Hypothalamus (tissue), 51 donors: ENCODE data around the gene KRTDAP.

Source experiments
- DNase-seq, 51 donors: peaks; one replicate each; lab custom pipeline; 2025; lab: John Stamatoyannopoulos, UW

The KRTDAP gene, protein sequence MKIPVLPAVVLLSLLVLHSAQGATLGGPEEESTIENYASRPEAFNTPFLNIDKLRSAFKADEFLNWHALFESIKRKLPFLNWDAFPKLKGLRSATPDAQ

DNA sequence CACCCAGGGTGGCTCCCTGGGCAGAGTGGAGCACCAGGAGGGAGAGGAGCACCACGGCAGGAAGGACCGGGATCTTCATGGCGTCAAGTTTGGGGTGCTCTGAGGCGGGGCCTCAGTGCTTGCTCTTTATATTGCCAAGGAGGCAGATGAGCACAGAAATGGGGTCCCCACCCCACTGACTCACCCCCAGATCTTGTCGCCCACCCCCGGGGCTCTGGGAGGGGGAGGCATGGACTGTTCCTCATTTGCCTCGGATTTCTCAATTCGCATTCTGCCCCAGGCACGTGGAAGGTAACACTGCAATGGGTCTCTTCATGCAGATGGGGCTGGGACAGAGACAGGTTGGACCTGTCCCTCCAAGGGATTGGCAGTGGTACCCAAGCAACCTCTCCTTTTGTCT is at the start of gene KRTDAP:
Gene KRTDAP (minus strand): TSS at position 101 of the 400 bp plus-strand sequence. CDS start 22 bp downstream, at position 79.
- no peak for DNase-seq

DNA sequence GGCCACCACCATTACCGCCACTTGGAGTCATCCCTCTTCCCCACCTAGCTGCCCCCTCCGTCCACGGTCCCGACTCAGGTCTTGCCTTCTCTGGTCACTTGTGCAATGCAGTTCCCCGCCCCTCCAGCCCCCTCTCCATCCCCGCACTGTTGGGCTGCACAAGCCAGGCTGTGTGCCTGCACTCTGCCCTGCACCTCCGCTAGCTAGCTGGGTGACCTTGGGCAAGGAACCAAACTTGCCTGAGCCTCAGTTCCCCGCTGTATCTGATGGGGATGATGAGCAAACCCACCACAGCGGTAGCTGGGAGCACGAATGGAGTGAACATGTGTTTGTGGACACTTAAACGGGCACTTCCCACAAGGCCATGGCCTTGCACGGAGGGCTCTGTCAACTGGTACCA is 49.6 kb upstream of the KRTDAP start:
- no peak for DNase-seq

DNA sequence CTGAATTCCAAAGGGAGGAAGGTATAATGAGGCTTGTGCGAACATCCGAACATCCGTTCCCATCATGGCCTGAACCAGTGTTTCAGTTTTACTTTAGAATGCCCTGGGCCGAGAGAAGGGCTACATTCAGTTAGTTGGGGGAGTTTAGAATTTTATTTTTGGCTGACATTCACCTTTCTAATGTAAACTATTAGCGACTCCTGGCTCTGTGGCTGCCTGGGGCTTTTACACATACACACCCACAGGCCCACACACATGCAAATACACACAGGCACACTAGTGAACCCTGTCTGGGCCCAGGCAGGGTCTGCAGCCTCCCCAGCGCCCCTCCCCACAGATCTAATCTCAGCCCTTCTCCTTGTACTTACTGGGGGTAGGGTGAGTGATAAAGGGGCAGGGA is 49.0 kb upstream of the KRTDAP start:
- no peak for DNase-seq

DNA sequence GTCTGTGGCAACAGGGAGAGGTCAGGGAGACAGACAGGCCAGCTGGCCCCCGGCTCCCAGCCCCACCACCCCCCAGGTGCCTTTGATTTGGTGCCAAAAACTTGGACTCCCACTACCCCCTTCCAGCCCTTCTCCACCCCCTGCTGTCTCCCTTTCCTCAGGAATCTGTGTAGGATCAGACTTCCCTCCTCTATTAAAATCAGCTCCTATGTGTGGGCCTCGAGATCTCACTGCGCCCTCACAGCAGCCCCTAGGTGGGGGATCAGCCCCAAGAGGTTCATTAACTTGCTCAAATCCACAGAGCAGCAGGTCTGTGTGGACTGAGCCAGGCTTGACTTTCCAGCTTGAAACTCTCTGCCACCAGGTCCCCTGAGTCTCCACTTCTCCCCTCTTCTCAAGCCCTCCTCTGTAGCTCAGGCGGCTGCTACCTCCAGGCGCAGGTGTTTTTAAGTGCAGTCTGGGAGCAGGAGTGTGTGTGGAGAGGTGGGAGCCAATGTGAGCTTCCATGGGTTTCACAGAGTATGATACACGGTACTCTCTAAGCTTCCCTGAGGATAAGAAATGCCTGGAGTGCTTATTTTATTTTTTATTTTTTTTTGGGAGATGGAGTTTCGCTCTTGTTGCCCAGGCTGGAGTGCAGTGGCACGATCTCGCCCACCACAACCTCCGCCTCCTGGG is 44.7 kb upstream of the KRTDAP start:
- DNase-seq = no peak

DNA sequence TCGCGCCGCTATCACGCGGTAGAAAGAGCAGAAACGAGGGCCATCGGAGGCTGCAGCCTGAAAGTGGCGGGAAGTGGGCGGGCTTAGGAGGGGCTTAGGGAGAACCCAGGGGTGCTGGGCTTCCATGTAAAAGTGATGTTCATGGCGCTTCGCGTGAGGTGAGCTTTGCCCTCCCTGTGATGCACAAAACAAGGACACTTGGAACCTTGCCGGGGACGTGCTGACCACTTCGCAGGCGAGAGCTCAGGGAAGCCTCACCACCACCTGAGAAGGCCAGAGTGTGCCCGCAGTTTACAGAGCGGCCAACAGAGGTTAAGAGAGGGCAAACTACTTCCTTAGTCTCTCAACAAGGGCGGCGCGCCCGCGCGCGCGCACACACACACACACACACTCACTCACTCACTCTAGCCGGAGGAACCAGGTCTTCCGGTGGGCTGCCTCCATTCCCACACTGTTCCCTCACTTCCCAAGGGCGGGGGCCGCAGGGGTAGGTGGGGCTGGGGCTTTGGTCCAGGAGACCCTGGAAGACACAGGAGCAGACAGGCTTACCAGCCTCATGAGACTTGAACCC is 43.6 kb upstream of the KRTDAP start:
- no peak for DNase-seq

DNA sequence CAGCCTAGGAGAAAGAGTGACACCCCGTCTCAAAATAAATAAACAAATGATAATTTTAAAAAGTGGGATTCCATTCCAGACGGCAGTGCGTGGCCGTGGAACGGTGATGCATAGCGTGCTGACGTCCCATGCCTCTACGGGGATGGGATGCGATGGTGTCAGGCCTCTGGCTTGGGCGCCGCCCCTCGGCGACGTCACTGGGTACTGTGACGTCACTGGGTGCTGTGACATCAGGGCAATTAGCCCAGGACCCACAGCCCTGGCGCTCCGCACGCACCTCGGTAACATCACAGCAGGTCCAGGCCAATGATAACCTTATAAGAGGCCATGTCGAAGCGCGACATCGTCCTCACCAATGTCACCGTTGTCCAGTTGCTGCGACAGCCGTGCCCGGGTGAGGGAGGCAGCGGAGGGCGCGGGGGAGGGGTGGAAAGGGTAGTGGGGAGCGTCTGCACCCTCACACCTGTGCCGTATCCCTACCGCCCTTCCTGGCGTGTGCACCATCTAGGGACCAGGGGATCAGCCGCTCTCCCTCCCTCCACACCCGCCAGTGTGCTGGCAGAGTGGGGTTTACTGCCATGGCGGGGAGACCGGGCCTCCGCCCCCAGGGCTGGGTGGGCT is 43.0 kb upstream of the KRTDAP start, which contains the start of gene GAPDHS:
Gene GAPDHS (plus strand): TSS at position 256 of the 621 bp plus-strand sequence. CDS start 72 bp downstream, at position 328.
- no peak for DNase-seq

DNA sequence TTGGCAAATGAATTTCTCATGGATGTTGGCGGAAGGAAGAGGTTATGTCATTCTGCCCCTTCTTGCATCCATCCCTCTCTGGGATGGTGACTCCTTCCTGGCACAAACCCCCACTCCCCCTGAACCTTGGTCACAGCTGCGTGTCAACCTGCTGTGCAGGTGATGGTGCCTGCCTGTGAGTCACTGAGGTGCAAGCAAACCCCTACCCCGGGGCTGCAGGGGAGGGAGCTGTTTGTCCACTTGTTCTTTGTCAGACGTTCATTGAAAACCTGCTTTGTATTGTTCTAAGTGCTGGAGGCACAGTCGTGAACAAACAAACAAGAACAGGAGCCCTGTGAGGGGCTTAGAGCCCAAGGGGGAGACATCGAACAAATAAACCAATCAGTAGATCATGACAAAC is 41.0 kb upstream of the KRTDAP start:
- no peak for DNase-seq

DNA sequence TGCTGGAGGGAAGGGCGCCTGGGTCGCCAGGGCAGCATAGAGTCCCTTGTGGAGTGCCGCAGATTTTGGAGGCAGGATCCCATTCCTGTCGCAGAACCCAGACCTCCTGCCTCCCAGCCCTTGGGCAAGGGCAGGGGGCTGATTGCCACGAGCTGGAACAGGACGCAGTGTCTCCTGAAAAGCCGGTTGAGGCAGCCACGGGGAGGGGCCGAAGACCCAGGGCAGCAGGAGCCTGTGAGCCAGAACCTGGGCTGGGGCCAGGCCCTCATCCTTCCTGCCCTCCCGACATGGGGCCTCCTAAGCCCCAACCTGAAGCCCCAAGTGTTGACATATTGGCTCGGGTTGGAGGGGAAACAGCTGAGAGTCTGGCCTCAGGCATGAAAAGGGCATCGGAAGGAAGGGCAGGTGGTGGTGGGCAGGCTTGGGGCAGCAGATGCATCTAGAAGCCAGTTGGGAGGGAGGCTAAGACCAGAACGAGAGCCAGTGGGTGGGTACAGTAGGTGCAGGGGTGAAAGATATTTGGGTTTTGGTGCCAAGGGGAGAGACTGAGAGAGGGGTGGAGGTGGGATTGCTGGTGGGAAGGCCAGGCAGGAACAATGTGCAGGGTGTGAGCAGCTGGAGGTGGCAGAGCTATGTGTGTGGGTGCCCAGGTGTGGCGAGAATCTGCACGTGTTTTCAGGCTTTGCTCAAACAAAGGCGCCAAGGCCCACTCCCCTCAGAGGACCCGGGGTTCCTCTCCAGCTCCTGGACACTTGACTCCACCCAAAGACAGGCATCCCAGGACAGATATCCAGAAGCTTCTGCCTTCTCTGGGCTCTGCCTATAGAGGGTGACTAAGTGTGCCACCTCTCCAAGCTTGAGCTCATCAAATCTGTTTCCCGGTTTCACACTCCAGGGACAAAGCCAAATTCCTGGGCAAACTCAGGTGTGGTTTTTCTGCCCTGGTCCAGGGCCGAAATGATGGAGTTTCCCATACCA is 39.3 kb upstream of the KRTDAP start:
- DNase-seq = no peak

DNA sequence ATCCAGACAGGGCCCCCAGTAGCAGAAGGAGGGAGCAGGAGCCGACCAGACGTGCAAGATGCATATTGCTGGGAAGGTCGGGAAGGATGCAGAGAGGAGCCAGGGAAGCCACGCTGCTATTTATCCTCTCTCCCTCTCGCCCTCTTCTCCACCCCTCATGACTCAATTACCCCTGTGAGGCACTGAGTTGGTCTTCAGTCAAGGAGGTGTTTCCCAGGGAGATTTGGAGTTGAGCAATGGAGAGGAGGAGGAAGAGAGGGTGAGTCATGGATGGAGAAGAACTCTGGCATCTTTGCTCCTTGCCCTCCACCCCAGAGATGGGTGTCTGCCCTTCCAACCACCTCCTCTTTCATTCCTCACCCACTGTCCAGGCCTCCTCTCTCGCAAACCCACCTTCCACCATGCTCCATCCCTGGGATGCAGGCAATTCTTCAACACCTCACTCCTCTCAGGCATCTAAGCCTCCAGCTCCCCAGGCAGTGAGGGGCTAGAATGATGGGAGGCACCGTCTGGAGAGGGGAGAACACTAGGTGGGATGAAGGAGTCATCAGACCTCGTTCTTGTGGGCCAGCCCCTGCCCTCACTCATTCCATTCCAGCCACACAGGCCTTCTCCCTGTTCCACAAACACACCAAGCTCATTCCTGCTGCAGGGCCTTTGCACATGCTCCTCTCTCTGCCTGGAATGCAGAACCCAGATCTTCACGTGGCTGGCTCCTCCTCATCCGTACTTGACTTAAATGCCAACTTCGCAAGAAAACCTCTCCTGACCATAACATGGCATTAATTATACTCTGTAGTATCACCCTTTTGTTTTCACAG is 38.2 kb upstream of the KRTDAP start, which contains the start of gene SBSN:
Gene SBSN (minus strand): TSS at position 94 of the 821 bp plus-strand sequence. CDS start 30 bp downstream, at position 64.
- DNase-seq = no peak

DNA sequence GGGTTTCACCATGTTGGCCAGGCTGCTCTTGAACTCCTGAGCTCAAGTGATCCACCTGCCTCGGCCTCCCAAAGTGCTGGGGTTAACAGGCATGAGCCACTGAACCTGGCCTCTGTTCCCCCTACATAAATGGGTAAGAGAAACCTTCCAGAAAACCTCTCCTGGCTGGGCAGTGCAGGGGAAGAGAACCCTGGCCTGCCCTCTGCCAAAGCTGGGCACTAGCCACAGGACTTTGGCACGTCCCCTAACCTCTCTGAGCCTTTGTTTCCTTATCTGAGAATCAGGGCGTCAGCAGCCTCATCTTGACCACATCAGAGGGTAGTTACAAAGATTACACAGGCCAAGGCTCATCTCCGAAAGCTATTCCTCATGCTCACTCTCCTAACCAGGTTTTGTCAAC is 35.6 kb upstream of the KRTDAP start:
- DNase-seq = no peak

DNA sequence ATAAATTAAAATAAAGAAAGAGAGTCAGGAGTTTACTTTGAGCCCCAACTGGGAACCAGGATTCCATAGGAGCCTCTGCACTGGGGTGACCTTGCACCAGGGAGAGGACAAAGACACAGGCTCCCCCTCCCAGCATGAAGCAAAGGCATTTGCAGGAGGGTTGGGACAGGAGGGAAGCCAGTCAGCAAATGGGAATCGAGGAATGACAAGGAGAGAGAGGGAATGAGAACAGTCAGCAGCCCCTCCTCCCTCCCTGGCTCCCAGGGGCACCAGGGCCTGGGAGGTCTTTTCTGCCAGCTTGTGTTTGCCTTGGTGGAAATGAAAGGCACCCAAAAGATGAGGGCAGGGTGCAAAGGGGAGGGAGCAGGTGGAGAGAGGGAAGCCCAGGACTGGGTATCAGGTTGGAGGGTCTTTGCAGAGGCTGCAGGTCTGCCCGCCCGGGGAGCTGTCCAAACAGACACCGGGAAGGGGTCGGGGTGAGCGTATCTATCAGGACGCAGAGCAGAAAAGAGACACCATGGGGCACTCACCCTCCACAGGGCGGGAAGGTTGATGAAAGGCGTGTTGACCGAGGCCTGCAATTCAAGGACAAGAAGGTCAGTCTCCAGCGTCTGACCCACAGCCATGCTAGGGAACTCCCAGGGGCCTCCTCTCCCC is 34.0 kb upstream of the KRTDAP start:
- no peak for DNase-seq

DNA sequence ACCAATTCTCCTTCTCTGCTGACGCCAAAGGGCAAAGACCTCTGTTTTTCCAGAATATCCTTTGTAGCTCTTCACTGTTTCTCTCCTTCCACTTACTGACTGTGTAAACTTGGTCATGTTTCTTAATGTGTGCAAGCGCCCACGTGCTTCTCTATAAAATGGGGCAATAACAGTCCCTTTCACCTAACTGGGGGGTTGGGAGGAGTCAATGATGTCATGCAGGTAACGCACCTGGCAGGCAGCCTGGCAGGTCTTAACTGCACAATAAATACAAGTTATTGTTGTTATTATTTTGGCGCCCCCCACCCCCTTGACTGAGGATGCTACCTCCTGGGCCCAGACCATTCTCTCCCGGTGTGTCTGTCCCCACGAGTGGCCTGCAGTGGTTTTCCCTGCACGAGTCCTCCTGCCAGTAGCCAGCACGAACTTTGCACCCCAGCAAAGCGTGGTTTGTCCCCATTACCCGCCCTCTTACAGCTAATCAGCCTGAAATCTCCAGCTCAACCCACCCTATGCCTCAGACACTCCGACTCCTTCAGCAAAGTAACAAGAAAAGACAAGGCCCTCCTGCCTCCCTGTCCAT is 32.6 kb upstream of the KRTDAP start:
- no peak for DNase-seq

DNA sequence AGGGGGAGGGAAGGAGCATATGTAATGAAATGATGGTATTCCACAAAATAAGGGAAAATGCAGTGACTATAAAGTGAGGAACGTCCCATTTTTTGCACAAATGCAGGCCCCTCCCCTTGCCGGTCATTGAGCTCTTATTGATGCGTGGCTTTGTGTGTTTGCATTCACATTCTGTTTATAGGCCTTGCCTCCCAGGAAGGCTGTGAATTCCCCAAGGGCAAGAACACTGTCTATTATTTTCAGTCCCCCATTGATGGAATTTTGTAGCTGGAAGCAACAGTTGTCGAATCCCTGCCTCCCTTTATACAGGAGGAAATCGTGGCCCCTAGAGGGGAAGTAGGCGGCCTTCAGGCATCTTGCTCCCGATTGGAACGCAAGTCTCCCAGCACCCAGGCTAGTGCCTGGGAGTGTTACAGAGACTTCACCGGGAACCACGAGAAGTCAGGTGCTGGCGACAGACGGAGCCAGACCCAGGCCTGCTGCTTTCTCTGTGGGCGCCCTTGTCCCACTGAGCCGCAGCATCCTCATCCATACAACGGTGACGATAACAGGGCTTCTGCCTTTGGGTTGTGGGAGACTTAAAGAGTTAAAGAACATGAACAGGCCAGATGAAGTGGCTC is 31.0 kb upstream of the KRTDAP start:
- no peak for DNase-seq

DNA sequence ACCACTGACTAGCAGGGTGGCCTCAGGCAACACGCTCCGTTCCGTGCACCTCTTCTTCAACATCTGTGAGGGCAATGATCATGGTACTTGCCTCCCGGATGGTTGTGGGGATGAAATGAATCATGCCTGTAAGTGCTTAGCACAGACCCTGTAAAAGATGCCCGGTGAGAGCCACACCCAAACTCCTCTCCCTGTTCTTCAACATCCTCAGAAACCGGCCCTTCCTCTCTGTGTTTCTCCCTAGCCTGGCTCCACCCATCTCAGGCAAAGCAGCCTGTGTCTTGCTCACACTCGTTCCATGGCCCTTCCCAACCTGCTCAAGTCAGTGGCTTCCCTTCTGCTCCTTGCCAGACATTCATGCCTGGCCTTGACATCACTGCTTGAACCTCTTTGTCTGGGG is 29.0 kb upstream of the KRTDAP start:
- no peak for DNase-seq

DNA sequence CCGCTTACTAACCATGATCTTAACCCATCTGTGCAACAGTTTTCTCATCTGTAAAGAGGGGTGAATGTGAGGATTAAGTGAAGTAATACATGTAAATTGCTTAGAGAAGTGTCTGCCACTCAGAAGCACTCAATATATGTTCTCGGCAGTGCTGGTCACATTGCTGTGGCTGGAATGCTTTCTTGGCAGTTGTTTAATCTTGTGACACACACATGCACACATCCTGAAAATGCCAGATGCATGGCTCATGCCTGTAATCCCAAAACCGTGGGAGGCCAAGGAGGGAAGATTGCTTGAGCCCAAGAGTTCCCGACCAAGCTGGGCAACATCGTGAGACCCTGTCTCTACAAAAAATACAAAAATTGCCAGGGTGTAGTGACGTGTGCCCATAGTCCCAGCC is 28.0 kb upstream of the KRTDAP start:
- no peak for DNase-seq

DNA sequence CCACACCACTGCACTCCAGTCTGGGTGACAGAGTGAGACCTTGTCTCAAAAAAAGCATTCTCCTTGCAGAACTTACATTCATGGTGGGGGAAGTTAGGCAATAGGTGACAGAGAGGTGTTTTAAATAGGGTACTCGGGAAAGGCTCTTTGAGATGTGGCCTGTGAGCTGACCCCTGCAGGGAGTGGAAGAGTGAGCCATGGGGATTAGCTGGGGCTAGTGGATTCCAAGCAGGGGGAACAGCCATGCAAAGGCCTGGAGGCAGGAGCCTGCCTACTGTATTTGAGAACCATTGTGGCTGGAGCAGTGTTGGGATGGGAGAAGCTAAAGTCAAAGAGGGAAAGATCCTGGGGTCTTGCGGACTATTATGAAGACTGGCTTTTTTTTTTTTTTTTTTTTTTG is 27.1 kb upstream of the KRTDAP start:
- no peak for DNase-seq

DNA sequence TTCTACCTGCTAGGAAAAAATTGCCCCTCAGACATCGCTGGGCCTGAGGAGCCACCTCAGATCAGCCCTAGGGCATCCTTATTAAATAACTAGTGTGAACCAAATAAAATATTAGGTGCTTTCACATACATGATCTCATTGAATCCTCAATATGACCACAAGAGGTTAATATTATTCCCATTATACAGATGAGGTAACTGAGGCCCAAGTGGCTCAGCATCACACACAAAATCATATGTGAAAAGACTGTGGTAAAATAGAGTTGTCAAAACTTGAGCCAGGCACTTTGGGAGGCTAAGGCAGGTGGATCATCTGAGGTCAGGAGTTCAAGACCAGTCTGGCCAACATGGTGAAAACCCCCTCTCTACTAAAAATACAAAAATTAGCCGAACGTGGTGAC is 26.0 kb upstream of the KRTDAP start:
- no peak for DNase-seq

DNA sequence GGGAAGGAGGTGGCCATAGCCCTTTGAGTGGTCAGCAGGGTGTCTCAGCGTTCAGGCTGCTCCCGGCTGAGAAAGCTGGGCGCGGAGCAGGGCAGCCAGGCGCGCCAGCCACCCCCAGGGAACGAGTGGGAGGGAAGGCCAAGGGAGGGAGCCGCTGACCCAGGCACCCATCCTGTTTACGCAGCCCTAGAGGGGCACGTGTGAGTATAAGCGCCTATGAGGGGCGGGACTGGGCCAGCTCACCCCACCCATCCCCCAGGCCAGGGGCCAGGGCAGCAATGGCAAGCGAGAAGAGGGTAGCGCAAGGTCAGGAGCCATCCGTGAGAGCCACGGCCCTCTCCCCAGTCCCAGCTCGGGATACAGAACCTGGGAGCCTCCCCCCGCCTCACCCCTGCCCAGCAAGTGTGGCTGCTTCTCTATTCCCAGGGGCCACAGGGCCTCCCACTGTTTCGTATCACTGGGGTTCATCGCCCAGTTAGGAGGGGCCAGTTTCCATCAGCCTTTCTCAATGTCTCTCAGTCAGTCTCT is 24.1 kb upstream of the KRTDAP start:
- no peak for DNase-seq
